ENCODE data around the gene TWF2. TPM values are rescaled to one million over a fixed set of nuclear protein-coding genes. Genes with fewer than 3 reads are reported as not detected.

The TWF2 gene
- total and polyA plus RNA-seq, 2 of the 13 experiments (the other 11 are each of a cell fraction or from before 2014, with no cell fraction given): 45.5 to 108 TPM

- no peaks in the 10 kb centered on the region for H3K36me3 ChIP-seq (replicated peaks in 1 of 2; ENCODE audit: control insufficient read depth in 1 of 2, insufficient read depth in 2 of 2, low read length in 2 of 2)
- no peaks in the 10 kb centered on the region for H4K20me1 ChIP-seq (ENCODE audit: insufficient read depth, low read length)
- CTCF ChIA-PET (ENCODE audit: low intra/inter-chr PET ratio, low total read pairs): interaction anchor here (2.6 kb wide), 1 partner anchor 118 kb away, joined by 15 read pairs; no protein-coding TSS in a partner anchor
- H3K4me3 ChIP-seq (replicated peaks in 1 of 3; ENCODE audit: insufficient read depth in 1 of 3, low read depth in 2 of 3, low read length in 3 of 3): no peak overlapping the region
- WGBS (ENCODE audit: low lambda C conversion rate): 86% methylated on average over 9 of the region's 27 CpGs
- FAIRE-seq (no peak), DNase-seq (ENCODE audit: low spot score) (no peak), ATAC-seq (no peak)
- intact Hi-C loops (cut with micrococcal nuclease; ENCODE audit: unreplicated experiment): loop anchor here (2.0 to 5.0 kb wide), 2 partner anchors 70 to 116 kb away; no protein-coding TSS in a partner anchor
- TF ChIP-seq E2F2 (CRISPR knock-in tag; IDR thresholded peaks at IDR 0.05; ENCODE audit: borderline replicate concordance): no peak
- TF ChIP-seq ZNF619 (CRISPR knock-in tag; IDR thresholded peaks at IDR 0.05): 0 out of 2 replicates have a peak, but pooled peaks have one; percentile 14
- peaks cover 46% of the 10 kb centered on the region for H3K4me1 ChIP-seq (ENCODE audit: insufficient read depth, low read length)
- in situ Hi-C loops (cut with HindIII; ENCODE audit: extremely low pct_ligation_motif_present, low pct_unique_long_range_greater_than_20kb): no loop called here
- POLR2A ChIA-PET: interaction anchor here (0.9 to 3.5 kb wide), 7 partner anchors 16 to 225 kb away, joined by 3 to 12 read pairs (median 3); partner anchors contain the start of genes POC1A, RPL29 and WDR82
- H3K9ac ChIP-seq (ENCODE audit: insufficient read depth, low read depth, low read length): no peak overlapping the region
- H2AFZ ChIP-seq (ENCODE audit: low read length): no peak overlapping the region
- no peaks in the 10 kb centered on the region for H3K9me3 ChIP-seq (ENCODE audit: low read length)
- H3K27ac ChIP-seq (ENCODE audit: extremely low read length, insufficient read depth, low read length): no peak overlapping the region
- no TSS peak for BruUV-seq (replicated peaks)
- H3K4me2 ChIP-seq (ENCODE audit: low read depth, low read length): no peak overlapping the region
- no peaks in the 10 kb centered on the region for H3K79me2 ChIP-seq (ENCODE audit: insufficient read depth, low read length)
- H3K27me3 ChIP-seq (ENCODE audit: control insufficient read depth in 1 of 2, insufficient read depth in 2 of 2, low read length in 2 of 2): peaks cover 1 to 12% of the 10 kb centered on the region in 2 experiments; a peak in 4 of 5 replicates
Measured at GRCh38 chr3:52221141-52221562, 17.8 kb downstream of the TWF2 start.

GRCh38 chr3:52220380-52221026 lies 18.5 kb downstream of the TWF2 start:
- peak overlapping the region in 1 of 3 experiments; percentile 6; a peak in 1 of 6 replicates for H3K4me3 ChIP-seq (replicated peaks in 1 of 3; ENCODE audit: insufficient read depth in 1 of 3, low read depth in 2 of 3, low read length in 3 of 3)
- in situ Hi-C loops (cut with HindIII; ENCODE audit: extremely low pct_ligation_motif_present, low pct_unique_long_range_greater_than_20kb) (no loop called here), intact Hi-C loops (cut with micrococcal nuclease; ENCODE audit: unreplicated experiment) (loop anchor here (2.0 to 5.0 kb wide), 2 partner anchors 70 to 117 kb away; no protein-coding TSS in a partner anchor)
- 3% methylated on average over 9 of the region's 9 CpGs for WGBS (ENCODE audit: low lambda C conversion rate)
- peaks cover 1 to 12% of the 10 kb centered on the region in 2 experiments; a peak in 4 of 5 replicates for H3K27me3 ChIP-seq (ENCODE audit: control insufficient read depth in 1 of 2, insufficient read depth in 2 of 2, low read length in 2 of 2)
- H3K79me2 ChIP-seq (ENCODE audit: insufficient read depth, low read length): no peaks in the 10 kb centered on the region
- no peak overlapping the region for H2AFZ ChIP-seq (ENCODE audit: low read length)
- POLR2A ChIA-PET: interaction anchor here (0.9 to 3.5 kb wide), 11 partner anchors 9 to 225 kb away, joined by 3 to 12 read pairs (median 3); partner anchors contain the start of genes POC1A, RPL29 and WDR82
- no peak overlapping the region for H3K27ac ChIP-seq (ENCODE audit: extremely low read length, insufficient read depth, low read length)
- H4K20me1 ChIP-seq (ENCODE audit: insufficient read depth, low read length): no peaks in the 10 kb centered on the region
- CTCF ChIA-PET (ENCODE audit: low intra/inter-chr PET ratio, low total read pairs): interaction anchor here (0.9 to 2.6 kb wide), 2 partner anchors 119 to 165 kb away, joined by 3 to 15 read pairs; no protein-coding TSS in a partner anchor
- ATAC-seq: peak; percentile 78
- H3K4me1 ChIP-seq (ENCODE audit: insufficient read depth, low read length): peaks cover 45% of the 10 kb centered on the region
- peak; percentile 49 for DNase-seq (ENCODE audit: low spot score)
- H3K36me3 ChIP-seq (replicated peaks in 1 of 2; ENCODE audit: control insufficient read depth in 1 of 2, insufficient read depth in 2 of 2, low read length in 2 of 2): no peaks in the 10 kb centered on the region
- no peaks in the 10 kb centered on the region for H3K9me3 ChIP-seq (ENCODE audit: low read length)
- peak overlapping the region; percentile 61 for H3K4me2 ChIP-seq (ENCODE audit: low read depth, low read length)
- BruUV-seq (replicated peaks): no TSS peak
- peak; percentile 84 for FAIRE-seq
- H3K9ac ChIP-seq (ENCODE audit: insufficient read depth, low read depth, low read length): no peak overlapping the region
- TF ChIP-seq RXRA (CRISPR knock-in tag; IDR thresholded peaks at IDR 0.05): no peak; the same call in 1 of the 2 replicates
- TF ChIP-seq MAZ (IDR thresholded peaks at IDR 0.05; ENCODE audit: borderline replicate concordance, low read depth, low read length): no peak
- TF ChIP-seq MAZ (CRISPR knock-in tag; IDR thresholded peaks at IDR 0.05; ENCODE audit: low read depth): no peak
- TF ChIP-seq SP5 (CRISPR knock-in tag; IDR thresholded peaks at IDR 0.05; ENCODE audit: borderline replicate concordance, low read depth): no peak
- no peak for TF ChIP-seq DMTF1 (CRISPR knock-in tag; IDR thresholded peaks at IDR 0.05)
- TF ChIP-seq CTCF (CRISPR knock-in tag; IDR thresholded peaks at IDR 0.05): peak; percentile 94
- no peak for TF ChIP-seq ZFAT (CRISPR knock-in tag; conservative IDR thresholded peaks at IDR 0.05)
- no peak for TF ChIP-seq ZNF777 (CRISPR knock-in tag; IDR thresholded peaks at IDR 0.05)
